Vagina (tissue), 2 donors: ENCODE measurements around the gene CALM3. TPM values are rescaled to one million over a fixed set of nuclear protein-coding genes. Genes with fewer than 3 reads are reported as not detected.

Experiments
- DNase-seq, 2 donors: peaks; one replicate each; pipeline ENCODE4 v3.0.0-alpha.2; 2017; ENCODE audit errors: extremely low spot score in 2 of 2
- H3K27ac ChIP-seq: fragments of 200-600 bp; sonication (generic); one replicate; pipeline ENCODE4 v1.5.1; 2019
- H3K27me3 ChIP-seq: fragments of 200-600 bp; sonication (generic); one replicate; pipeline ENCODE4 v1.5.1; 2019
- H3K36me3 ChIP-seq, 2 donors: fragments of 200-600 bp; sonication (generic); one replicate each; pipeline ENCODE4 v1.5.1; 2017 to 2019
- H3K4me1 ChIP-seq: fragments of 200-600 bp; sonication (generic); one replicate; pipeline ENCODE4 v1.5.1; 2019
- H3K4me3 ChIP-seq, 2 donors: fragments of 200-600 bp; sonication (generic); 1 replicate in 1 of 2; 2 replicates in 1 of 2; pipeline ENCODE4 v1.5.1; 2016 to 2019
- H3K9me3 ChIP-seq: fragments of 200-600 bp; sonication (generic); one replicate; pipeline ENCODE4 v1.5.1; 2019
- CTCF ChIP-seq, 3 experiments: fragments of 450-650 bp in 2 of 3; fragments of 200-600 bp in 1 of 3; sonication (generic) in 1 of 3; IDR thresholded peaks; one replicate each; pipeline ENCODE4 v1.5.1; 2017 to 2019; ENCODE audit warnings: antibody characterized with exemption in 3 of 3, mild to moderate bottlenecking in 2 of 3, moderate library complexity in 2 of 3
- POLR2A ChIP-seq, 2 donors: fragments of 450-650 bp; IDR thresholded peaks; one replicate each; pipeline ENCODE4 v1.6.1; 2017; ENCODE audit warnings: antibody characterized with exemption in 2 of 2, mild to moderate bottlenecking in 2 of 2, moderate library complexity in 2 of 2
- POLR2AphosphoS5 ChIP-seq, 2 donors: sonication (generic); formaldehyde crosslinking; IDR thresholded peaks; one replicate each; pipeline ENCODE4 v1.9.0; 2017; ENCODE audit warnings: antibody characterized with exemption in 2 of 2, mild to moderate bottlenecking in 2 of 2, low read depth in 1 of 2; ENCODE audit not compliant: insufficient read depth in 1 of 2
- intact Hi-C: fragments of 100-400 bp; cut with DNase I; formaldehyde crosslinking; loops from one replicate; pipeline ENCODE4 v1.15.1; 2023
- total RNA-seq: library from RNA; depleted of rRNA; stranded (reverse); fragments of >200 nt; gene quantifications from one replicate; pipeline ENCODE4 v1.2.3, GENCODE V29; 2016

Gene CALM3
- total RNA-seq, 1 donor from 2014 or later: 105 TPM

DNA sequence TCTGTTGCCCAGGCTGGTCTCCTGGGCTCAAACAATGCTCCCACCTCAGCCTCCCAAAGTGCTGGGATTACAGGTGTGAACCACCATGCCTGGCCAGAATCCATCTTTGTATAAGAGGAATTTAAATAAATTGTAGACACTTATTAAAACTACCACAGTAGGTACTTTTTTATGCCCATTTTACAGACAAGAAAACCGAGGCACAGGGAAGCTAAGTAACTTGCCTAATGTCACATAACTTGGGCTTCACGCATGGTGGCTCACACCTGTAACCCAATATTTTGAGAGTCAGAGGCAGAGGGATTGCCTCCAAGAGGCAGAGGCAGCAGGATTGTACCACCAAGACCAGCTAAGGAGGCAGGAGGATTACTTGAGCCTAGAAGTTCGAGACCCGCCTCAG is 22.7 kb upstream of the CALM3 start:
- no peaks in the 10 kb centered on the region for H3K36me3 ChIP-seq
- no peak for DNase-seq
- no peaks in the 10 kb centered on the region for H3K9me3 ChIP-seq
- no peak for TF ChIP-seq POLR2A (IDR thresholded peaks at IDR 0.05)
- TF ChIP-seq CTCF (IDR thresholded peaks at IDR 0.05): no peak
- TF ChIP-seq POLR2AphosphoS5 (IDR thresholded peaks at IDR 0.05; ENCODE audit: insufficient read depth in 1 of 2, low read depth in 1 of 2): no peak
- no peaks in the 10 kb centered on the region for H3K4me1 ChIP-seq
- intact Hi-C loops: no loop called here
- H3K4me3 ChIP-seq: no peak overlapping the region
- H3K27me3 ChIP-seq: no peaks in the 10 kb centered on the region
- no peak overlapping the region for H3K27ac ChIP-seq

GRCh38 chr19:46579361-46579879 is 21.7 kb upstream of the CALM3 start:
- H3K36me3 ChIP-seq: no peaks in the 10 kb centered on the region
- no peaks in the 10 kb centered on the region for H3K9me3 ChIP-seq
- DNase-seq: no peak
- no peak overlapping the region for H3K4me3 ChIP-seq
- TF ChIP-seq POLR2AphosphoS5 (IDR thresholded peaks at IDR 0.05; ENCODE audit: insufficient read depth in 1 of 2, low read depth in 1 of 2): no peak
- no peak for TF ChIP-seq CTCF (IDR thresholded peaks at IDR 0.05)
- no peak for TF ChIP-seq POLR2A (IDR thresholded peaks at IDR 0.05)
- H3K27me3 ChIP-seq: no peaks in the 10 kb centered on the region
- no peaks in the 10 kb centered on the region for H3K4me1 ChIP-seq
- no peak overlapping the region for H3K27ac ChIP-seq
- intact Hi-C loops: no loop called here

DNA sequence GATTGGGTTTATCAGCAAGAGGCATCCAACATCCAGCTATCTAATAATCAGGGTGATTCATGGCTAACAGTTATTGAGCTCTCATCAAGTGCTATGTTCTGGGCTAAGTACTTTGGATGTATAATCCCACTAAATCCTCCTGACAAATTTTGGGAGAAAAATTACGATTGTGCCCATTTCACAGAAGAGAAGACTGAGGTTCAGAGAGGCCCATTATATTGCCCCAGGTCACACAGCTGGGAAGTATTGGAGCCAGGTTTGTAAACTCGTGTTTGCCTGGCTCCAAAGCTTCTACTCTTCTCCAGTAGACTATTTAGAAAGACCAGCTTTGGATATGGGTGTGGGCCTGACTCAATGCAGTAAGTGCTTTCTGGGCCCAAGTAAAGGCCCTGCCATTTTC is 20.9 kb upstream of the CALM3 start:
- H3K36me3 ChIP-seq: no peaks in the 10 kb centered on the region
- no peaks in the 10 kb centered on the region for H3K9me3 ChIP-seq
- H3K4me1 ChIP-seq: no peaks in the 10 kb centered on the region
- TF ChIP-seq POLR2A (IDR thresholded peaks at IDR 0.05) (no peak), POLR2AphosphoS5 (IDR thresholded peaks at IDR 0.05; ENCODE audit: insufficient read depth in 1 of 2, low read depth in 1 of 2) (no peak), CTCF (IDR thresholded peaks at IDR 0.05) (no peak)
- H3K4me3 ChIP-seq: no peak overlapping the region
- H3K27me3 ChIP-seq: no peaks in the 10 kb centered on the region
- no peak overlapping the region for H3K27ac ChIP-seq
- DNase-seq: no peak
- intact Hi-C loops: no loop called here

- no peak for DNase-seq
- no peaks in the 10 kb centered on the region for H3K27me3 ChIP-seq
- H3K4me3 ChIP-seq: no peak overlapping the region
- no peaks in the 10 kb centered on the region for H3K4me1 ChIP-seq
- H3K27ac ChIP-seq: no peak overlapping the region
- no peak for TF ChIP-seq POLR2A (IDR thresholded peaks at IDR 0.05)
- TF ChIP-seq CTCF (IDR thresholded peaks at IDR 0.05): no peak
- TF ChIP-seq POLR2AphosphoS5 (IDR thresholded peaks at IDR 0.05; ENCODE audit: insufficient read depth in 1 of 2, low read depth in 1 of 2): no peak
- H3K36me3 ChIP-seq: no peaks in the 10 kb centered on the region
- no peaks in the 10 kb centered on the region for H3K9me3 ChIP-seq
- intact Hi-C loops: no loop called here
Observed at GRCh38 chr19:46585539-46585938, 15.6 kb upstream of the CALM3 start.

- DNase-seq: no peak
- no peak for TF ChIP-seq POLR2A (IDR thresholded peaks at IDR 0.05)
- TF ChIP-seq POLR2AphosphoS5 (IDR thresholded peaks at IDR 0.05; ENCODE audit: insufficient read depth in 1 of 2, low read depth in 1 of 2): no peak
- TF ChIP-seq CTCF (IDR thresholded peaks at IDR 0.05): no peak
- H3K4me3 ChIP-seq: no peak overlapping the region
Observed at GRCh38 chr19:46586294-46586693, 14.8 kb upstream of the CALM3 start.

More at GRCh38 chr19:46586294-46586693, 14.8 kb upstream of the CALM3 start:
- no peaks in the 10 kb centered on the region for H3K4me1 ChIP-seq
- no peaks in the 10 kb centered on the region for H3K36me3 ChIP-seq
- no peaks in the 10 kb centered on the region for H3K27me3 ChIP-seq
- H3K9me3 ChIP-seq: no peaks in the 10 kb centered on the region
- intact Hi-C loops: no loop called here
- no peak overlapping the region for H3K27ac ChIP-seq
